B cell (primary cell): Measurements from ENCODE around the gene CACNA2D4. TPM values are rescaled to one million over a fixed set of nuclear protein-coding genes. Genes with fewer than 3 reads are reported as not detected.

Source experiments
- ATAC-seq: fragments of 200-7000 bp; cut with Tn5 transposase; one replicate; pipeline ENCODE4 v1.10.0; 2021; ENCODE audit warnings: low read depth, mild to moderate bottlenecking, moderate number of reproducible peaks, moderate library complexity
- CTCF ChIA-PET: fragments of 350-600 bp; sonication (Branson Sonifier 250); formaldehyde crosslinking; loops from one replicate; lab custom pipeline; 2021; ENCODE audit warnings: antibody characterized with exemption, inconsistent platforms; lab: Charles Lee
- POLR2A ChIA-PET: fragments of 350-600 bp; sonication (Branson Sonifier 250); formaldehyde crosslinking; loops from one replicate; lab custom pipeline; 2021; ENCODE audit warnings: antibody characterized with exemption; lab: Charles Lee
- DNase-seq: peaks from one replicate; pipeline ENCODE4 v3.0.0; 2013
- H2AFZ ChIP-seq: 2 replicates; pipeline ENCODE4 v1.6.1; 2012; ENCODE audit warnings: mild to moderate bottlenecking, low read depth, low read length; ENCODE audit not compliant: insufficient read depth, poor library complexity, severe bottlenecking
- H3K27ac ChIP-seq, 2 donors: 1 replicate in 1 of 2; 2 replicates in 1 of 2; pipeline ENCODE4 v1.5.1; 2012 to 2013; ENCODE audit warnings: low read length in 2 of 2, mild to moderate bottlenecking in 2 of 2, moderate library complexity in 1 of 2
- H3K27me3 ChIP-seq, 4 experiments: fragments of 200-600 bp in 1 of 4; sonication (generic) in 1 of 4; replicated peaks in 1 of 4; 1 replicate in 2 of 4; 2 replicates in 2 of 4; pipeline versions ENCODE4 v1.6.1 to v1.7.0; 2013 to 2016; ENCODE audit warnings: low read length in 3 of 4, mild to moderate bottlenecking in 2 of 4, mixed read lengths in 1 of 4, moderate library complexity in 1 of 4; ENCODE audit not compliant: insufficient read depth in 4 of 4, control insufficient read depth in 3 of 4; ENCODE audit errors: control extremely low read depth in 1 of 4
- H3K36me3 ChIP-seq, 2 experiments: replicated peaks in 1 of 2; 1 replicate in 1 of 2; 2 replicates in 1 of 2; pipeline versions ENCODE4 v1.6.1 to v1.7.1; 2013; ENCODE audit warnings: low read length in 1 of 2; ENCODE audit not compliant: insufficient read depth in 2 of 2, control insufficient read depth in 1 of 2; ENCODE audit errors: control extremely low read depth in 1 of 2, extremely low read depth in 1 of 2
- H3K4me1 ChIP-seq, 2 donors: fragments of 200-600 bp in 1 of 2; sonication (generic) in 1 of 2; 1 replicate in 1 of 2; 2 replicates in 1 of 2; pipeline versions ENCODE4 v1.5.1 to v1.6.1; 2013 to 2017; ENCODE audit warnings: low read length in 2 of 2; ENCODE audit not compliant: control insufficient read depth in 2 of 2, insufficient read depth in 2 of 2
- H3K4me2 ChIP-seq: replicated peaks from 2 replicates; pipeline ENCODE3; 2012; ENCODE audit warnings: mild to moderate bottlenecking, low read depth, low read length; ENCODE audit not compliant: poor library complexity, severe bottlenecking
- H3K4me3 ChIP-seq, 5 experiments: fragments of 200-600 bp in 1 of 5; sonication (generic) in 1 of 5; 1 replicate in 3 of 5; 2 replicates in 2 of 5; pipeline versions ENCODE4 v1.5.1 to v1.7.0; 2011 to 2016; ENCODE audit warnings: low read length in 4 of 5, mild to moderate bottlenecking in 4 of 5, low read depth in 2 of 5, control low read depth in 1 of 5, moderate library complexity in 1 of 5; ENCODE audit not compliant: insufficient read depth in 1 of 5; ENCODE audit errors: control extremely low read depth in 1 of 5, extremely low read depth in 1 of 5
- H3K79me2 ChIP-seq: fragments of 200-600 bp; sonication (generic); one replicate; pipeline ENCODE4 v1.6.0; 2016; ENCODE audit warnings: low read length; ENCODE audit not compliant: control insufficient read depth, insufficient read depth
- H3K9ac ChIP-seq: fragments of 200-600 bp; sonication (generic); 2 replicates; pipeline ENCODE4 v1.6.1; 2017; ENCODE audit warnings: mild to moderate bottlenecking, low read length, moderate library complexity
- H3K9me3 ChIP-seq, 3 donors: one replicate each; pipeline versions ENCODE4 v1.6.1 to v1.7.1; 2013; ENCODE audit warnings: low read length in 2 of 3; ENCODE audit not compliant: control insufficient read depth in 2 of 3, insufficient read depth in 1 of 3; ENCODE audit errors: control extremely low read depth in 1 of 3
- H4K20me1 ChIP-seq: 2 replicates; pipeline ENCODE4 v1.6.0; 2012; ENCODE audit warnings: mild to moderate bottlenecking, low read length; ENCODE audit not compliant: insufficient read depth, control insufficient read depth, poor library complexity, severe bottlenecking
- H3K27ac Mint-ChIP-seq: one replicate; pipeline ENCODE4 v1.8.0; 2021; ENCODE audit warnings: mixed read lengths
- H3K27me3 Mint-ChIP-seq: one replicate; pipeline ENCODE4 v1.8.0; 2021; ENCODE audit warnings: mixed read lengths
- H3K4me1 Mint-ChIP-seq: one replicate; pipeline ENCODE4 v1.8.0; 2021; ENCODE audit warnings: mixed read lengths
- H3K4me3 Mint-ChIP-seq: one replicate; pipeline ENCODE4 v1.8.0; 2021; ENCODE audit warnings: mixed read lengths
- H3K9me3 Mint-ChIP-seq: one replicate; pipeline ENCODE4 v1.8.0; 2022; ENCODE audit warnings: mixed read lengths; ENCODE audit not compliant: insufficient read depth
- CTCF ChIP-seq: fragments of 200-600 bp; IDR thresholded peaks from one replicate; pipeline ENCODE4 v1.8.0; 2022; ENCODE audit warnings: antibody characterized with exemption, mild to moderate bottlenecking
- EZH2 ChIP-seq: IDR thresholded peaks from 2 replicates; pipeline ENCODE4 v1.6.1; 2012; ENCODE audit warnings: borderline replicate concordance, low read depth, mild to moderate bottlenecking, moderate library complexity, low read length; ENCODE audit not compliant: insufficient read depth, poor library complexity, severe bottlenecking
- WGBS: methylation state at CpG from one replicate; pipeline ENCODE4 v1.1.5; 2013; ENCODE audit warnings: missing lambda C conversion rate; ENCODE audit not compliant: insufficient coverage; 5-methylcytosine and 5-hydroxymethylcytosine counted together
- intact Hi-C: fragments of 100-400 bp; cut with micrococcal nuclease; formaldehyde crosslinking; loops from one replicate; pipeline ENCODE4 v1.10.0; 2022
- polyA plus RNA-seq: library from polyadenylated mRNA; depleted of rRNA; stranded (reverse); fragments of >200 nt; gene quantifications from 2 replicates; pipeline ENCODE4 v1.2.3, GENCODE V29; 2012
- total RNA-seq, 2 donors: library from RNA; stranded (reverse); fragments of 120-200 nt in 1 of 2; gene quantifications; 1 replicate in 1 of 2; 2 replicates in 1 of 2; pipeline versions ENCODE4 v1.2.3 to v1.2.4, GENCODE V29; 2013 to 2022

The CACNA2D4 gene
- total and polyA plus RNA-seq, 2 donors (not counting 1 experiment from before 2014, with no cell fraction given) = 6.0 to 7.4 TPM

- Histone ChIP-seq H4K20me1 (no peaks in the 10 kb centered on the region), H3K4me1 (no peaks in the 10 kb centered on the region), H3K9ac (no peak overlapping the region), H3K4me3 (no peak overlapping the region), H3K9me3 (no peaks in the 10 kb centered on the region), H2AFZ (no peak overlapping the region), H3K79me2 (peaks cover 10% of the 10 kb centered on the region), H3K27ac (no peak overlapping the region), H3K27me3 (no peaks in the 10 kb centered on the region), H3K36me3 (peaks cover 2 to 29% of the 10 kb centered on the region in 2 experiments), H3K4me2 (no peak overlapping the region)
- DNase-seq (no peak), ATAC-seq (no peak)
- CTCF ChIA-PET = interaction anchor here (1.0 kb wide), 1 partner anchor 17 kb away, joined by 3 read pairs; no protein-coding TSS in a partner anchor
- Mint-ChIP-seq H3K9me3 (no peaks in the 10 kb centered on the region), H3K27me3 (no peaks in the 10 kb centered on the region), H3K27ac (no peak overlapping the region), H3K4me3 (no peak overlapping the region), H3K4me1 (no peaks in the 10 kb centered on the region)
- whole genome bisulfite sequencing = 100% methylated on average over 1 of the region's 4 CpGs
- POLR2A ChIA-PET = no interaction called here
- no peak for TF ChIP-seq CTCF
- no peak for TF ChIP-seq EZH2
- intact Hi-C loops = no loop called here
Observed at GRCh38 chr12:1773937-1774655, 144.4 kb downstream of the CACNA2D4 start.

- Histone ChIP-seq H3K4me1 (no peaks in the 10 kb centered on the region), H3K9me3 (no peaks in the 10 kb centered on the region), H3K9ac (no peak overlapping the region), H4K20me1 (peaks cover 8% of the 10 kb centered on the region), H3K27ac (no peak overlapping the region), H3K4me3 (no peak overlapping the region), H3K79me2 (peaks cover 13% of the 10 kb centered on the region), H3K4me2 (no peak overlapping the region), H2AFZ (no peak overlapping the region), H3K36me3 (peaks cover 0 to 17% of the 10 kb centered on the region in 2 experiments), H3K27me3 (no peaks in the 10 kb centered on the region)
- TF ChIP-seq CTCF (no peak), EZH2 (no peak)
- ChIA-PET POLR2A (no interaction called here), CTCF (no interaction called here)
- WGBS = 100% methylated on average over 2 of the region's 8 CpGs
- ATAC-seq = no peak
- Mint-ChIP-seq H3K9me3 (no peaks in the 10 kb centered on the region), H3K4me1 (peaks cover 4% of the 10 kb centered on the region), H3K4me3 (no peak overlapping the region), H3K27ac (no peak overlapping the region), H3K27me3 (no peaks in the 10 kb centered on the region)
- intact Hi-C loops = no loop called here
- DNase-seq = no peak
Observed at GRCh38 chr12:1769809-1770494, 148.5 kb downstream of the CACNA2D4 start.
